Medulla oblongata (tissue), 1 donor: ENCODE data around the gene PITX1.

Experiments
- DNase-seq: peaks from one replicate; pipeline ENCODE4 v3.0.0-alpha.2; 2015; ENCODE audit errors: extremely low spot score

Gene PITX1

GRCh38 chr5:135062216-135063055, 28.4 kb upstream of the PITX1 start:
- no peak for DNase-seq

- DNase-seq, result no peak
Observed at GRCh38 chr5:135061001-135061400, 27.0 kb upstream of the PITX1 start.

- DNase-seq, result no peak
Observed at GRCh38 chr5:135060021-135060420, 26.0 kb upstream of the PITX1 start.

GRCh38 chr5:135059000-135059923, 25.2 kb upstream of the PITX1 start:
- DNase-seq, result no peak

GRCh38 chr5:135058331-135058732, 24.3 kb upstream of the PITX1 start:
- no peak for DNase-seq

- DNase-seq, result no peak
Observed at GRCh38 chr5:135057233-135057632, 23.2 kb upstream of the PITX1 start.

- no peak for DNase-seq
Observed at GRCh38 chr5:135056316-135057030, 22.4 kb upstream of the PITX1 start.

- DNase-seq, result peak; percentile 9
Observed at GRCh38 chr5:135055396-135055795, 21.4 kb upstream of the PITX1 start.

- no peak for DNase-seq
Observed at GRCh38 chr5:135054546-135054945, 20.5 kb upstream of the PITX1 start.

GRCh38 chr5:135053989-135054388, 20.0 kb upstream of the PITX1 start:
- no peak for DNase-seq

GRCh38 chr5:135053278-135053677, 19.2 kb upstream of the PITX1 start:
- DNase-seq, result no peak

- DNase-seq, result no peak
Observed at GRCh38 chr5:135052511-135053145, 18.6 kb upstream of the PITX1 start.

GRCh38 chr5:135051872-135052271, 17.8 kb upstream of the PITX1 start:
- no peak for DNase-seq

- no peak for DNase-seq
Observed at GRCh38 chr5:135051399-135051798, 17.4 kb upstream of the PITX1 start.

- DNase-seq, result no peak
Observed at GRCh38 chr5:135050244-135050767, 16.3 kb upstream of the PITX1 start.

GRCh38 chr5:135048930-135049329, 14.9 kb upstream of the PITX1 start:
- no peak for DNase-seq

GRCh38 chr5:135048286-135048685, 14.3 kb upstream of the PITX1 start:
- no peak for DNase-seq

GRCh38 chr5:135047347-135047695, 13.3 kb upstream of the PITX1 start:
- DNase-seq, result no peak

GRCh38 chr5:135046661-135047346, 12.8 kb upstream of the PITX1 start:
- no peak for DNase-seq

GRCh38 chr5:135045488-135045887, 11.5 kb upstream of the PITX1 start:
- no peak for DNase-seq

- DNase-seq, result no peak
Observed at GRCh38 chr5:135042595-135042994, 8.6 kb upstream of the PITX1 start.
